ENCODE measurements around the gene KRABD2.

KRABD2 gene

DNA sequence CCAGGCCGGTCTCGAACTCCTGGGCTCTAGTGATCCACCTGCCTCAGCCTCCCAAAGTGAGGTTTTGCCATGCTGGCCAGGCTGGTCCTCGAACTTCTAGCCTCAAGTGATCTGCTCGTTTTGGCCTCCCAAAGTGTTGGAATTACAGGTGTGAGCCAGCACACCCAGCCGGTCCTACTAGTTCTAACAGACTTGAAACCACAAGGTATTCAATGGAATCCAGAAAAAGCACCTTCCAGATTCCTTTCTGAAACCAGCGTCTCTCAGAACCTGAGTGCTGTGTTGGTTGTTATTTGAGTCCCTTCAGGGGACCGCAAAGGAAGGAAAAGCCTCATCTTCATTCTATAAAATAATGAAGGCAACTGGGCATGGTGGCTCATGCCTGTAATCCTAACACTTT lies 4.1 kb downstream of the KRABD2 start:
- no peak overlapping the region for H3K4me3 ChIP-seq
- peaks cover 25% of the 10 kb centered on the region for H3K4me1 ChIP-seq
- intact Hi-C loops (cut with DNase I), result no loop called here
- H3K27me3 ChIP-seq, result no peaks in the 10 kb centered on the region
- no peaks in the 10 kb centered on the region for H3K9me3 ChIP-seq
- no peak overlapping the region for H3K27ac ChIP-seq
- H3K36me3 ChIP-seq, result peaks cover 0 to 14% of the 10 kb centered on the region in 2 donors
- no peak for DNase-seq (ENCODE audit: extremely low spot score in 2 of 2)
- no peak for TF ChIP-seq POLR2AphosphoS5 (IDR thresholded peaks at IDR 0.05; ENCODE audit: insufficient read depth in 1 of 2, low read depth in 1 of 2)
- TF ChIP-seq POLR2A (IDR thresholded peaks at IDR 0.05), result no peak
- TF ChIP-seq, protein P1, sequence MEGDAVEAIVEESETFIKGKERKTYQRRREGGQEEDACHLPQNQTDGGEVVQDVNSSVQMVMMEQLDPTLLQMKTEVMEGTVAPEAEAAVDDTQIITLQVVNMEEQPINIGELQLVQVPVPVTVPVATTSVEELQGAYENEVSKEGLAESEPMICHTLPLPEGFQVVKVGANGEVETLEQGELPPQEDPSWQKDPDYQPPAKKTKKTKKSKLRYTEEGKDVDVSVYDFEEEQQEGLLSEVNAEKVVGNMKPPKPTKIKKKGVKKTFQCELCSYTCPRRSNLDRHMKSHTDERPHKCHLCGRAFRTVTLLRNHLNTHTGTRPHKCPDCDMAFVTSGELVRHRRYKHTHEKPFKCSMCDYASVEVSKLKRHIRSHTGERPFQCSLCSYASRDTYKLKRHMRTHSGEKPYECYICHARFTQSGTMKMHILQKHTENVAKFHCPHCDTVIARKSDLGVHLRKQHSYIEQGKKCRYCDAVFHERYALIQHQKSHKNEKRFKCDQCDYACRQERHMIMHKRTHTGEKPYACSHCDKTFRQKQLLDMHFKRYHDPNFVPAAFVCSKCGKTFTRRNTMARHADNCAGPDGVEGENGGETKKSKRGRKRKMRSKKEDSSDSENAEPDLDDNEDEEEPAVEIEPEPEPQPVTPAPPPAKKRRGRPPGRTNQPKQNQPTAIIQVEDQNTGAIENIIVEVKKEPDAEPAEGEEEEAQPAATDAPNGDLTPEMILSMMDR (IDR thresholded peaks at IDR 0.05), result no peak

DNA sequence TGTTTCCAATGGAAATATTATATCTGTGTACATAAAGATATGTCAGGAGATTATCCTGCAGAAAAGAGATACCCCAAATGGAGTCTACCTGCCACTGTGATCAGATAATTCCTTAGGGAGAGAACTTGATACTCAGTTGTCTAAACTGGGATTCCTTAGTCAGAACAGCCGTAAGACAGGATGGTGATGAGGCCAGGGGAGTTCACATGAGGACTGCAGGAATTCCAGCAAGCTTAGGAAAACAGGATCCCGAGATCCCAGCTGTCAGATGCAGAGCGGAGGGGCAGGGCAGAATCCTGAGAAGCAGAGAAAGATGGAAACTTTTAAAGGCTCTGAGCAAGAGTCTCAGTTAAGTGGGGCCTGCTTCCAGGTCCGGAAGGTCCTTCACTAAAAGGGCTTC lies 4.7 kb downstream of the KRABD2 start:
- Histone ChIP-seq H3K4me3 (no peak overlapping the region), H3K4me1 (peaks cover 21% of the 10 kb centered on the region), H3K27ac (no peak overlapping the region), H3K9me3 (no peaks in the 10 kb centered on the region), H3K27me3 (no peaks in the 10 kb centered on the region), H3K36me3 (peaks cover 0 to 14% of the 10 kb centered on the region in 2 donors)
- intact Hi-C loops (cut with DNase I), result no loop called here
- TF ChIP-seq POLR2AphosphoS5 (IDR thresholded peaks at IDR 0.05; ENCODE audit: insufficient read depth in 1 of 2, low read depth in 1 of 2) (no peak), POLR2A (IDR thresholded peaks at IDR 0.05) (no peak)
- TF ChIP-seq, protein P1 (IDR thresholded peaks at IDR 0.05), result no peak
- DNase-seq (ENCODE audit: extremely low spot score in 2 of 2), result no peak

DNA sequence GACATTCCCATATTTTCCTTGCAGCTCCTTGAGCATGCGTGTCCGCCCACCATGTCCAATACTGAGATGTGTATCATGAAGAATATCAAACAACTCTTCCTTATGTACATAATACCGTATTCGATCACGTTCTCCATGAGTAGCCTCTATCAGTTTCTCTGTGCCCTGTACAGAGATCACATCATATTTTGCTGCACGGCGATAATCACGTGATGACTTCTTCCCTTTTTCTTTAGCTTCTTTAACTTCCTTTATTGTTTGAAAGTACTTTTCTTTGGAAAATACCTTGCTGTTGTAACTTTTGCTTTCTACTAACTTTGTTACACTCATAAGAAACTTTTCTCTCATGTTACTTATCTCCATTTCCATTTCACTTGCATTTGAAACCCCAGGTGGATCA lies 6.6 kb downstream of the KRABD2 start:
- Histone ChIP-seq H3K36me3 (peaks cover 0 to 14% of the 10 kb centered on the region in 2 donors), H3K27ac (no peak overlapping the region), H3K4me1 (peaks cover 7% of the 10 kb centered on the region), H3K27me3 (no peaks in the 10 kb centered on the region), H3K4me3 (no peak overlapping the region), H3K9me3 (no peaks in the 10 kb centered on the region)
- TF ChIP-seq, protein P1 (IDR thresholded peaks at IDR 0.05), result no peak
- TF ChIP-seq POLR2A (IDR thresholded peaks at IDR 0.05) (no peak), POLR2AphosphoS5 (IDR thresholded peaks at IDR 0.05; ENCODE audit: insufficient read depth in 1 of 2, low read depth in 1 of 2) (no peak)
- intact Hi-C loops (cut with DNase I), result no loop called here
- DNase-seq (ENCODE audit: extremely low spot score in 2 of 2), result no peak

DNA sequence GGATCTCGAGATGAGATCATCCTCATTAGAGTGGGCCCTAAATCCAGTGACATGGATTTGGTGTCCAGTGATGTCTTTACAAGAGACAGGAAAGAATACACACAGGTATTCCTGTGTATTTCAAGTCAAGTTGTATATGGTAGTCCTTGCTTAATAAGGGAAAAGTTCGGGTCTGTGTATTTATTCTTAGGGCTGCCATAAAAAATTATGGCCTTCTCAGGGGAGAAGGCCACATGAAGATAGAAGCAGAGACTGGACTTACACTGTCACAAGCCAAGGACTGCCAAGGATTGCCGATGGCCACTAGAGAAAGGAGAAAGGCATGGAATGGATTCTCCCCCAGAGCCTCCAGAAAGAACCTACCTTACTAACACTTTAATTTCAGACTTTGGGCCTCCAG lies 8.3 kb downstream of the KRABD2 start:
- DNase-seq (ENCODE audit: extremely low spot score in 2 of 2), result no peak
- Histone ChIP-seq H3K4me1 (peaks cover 5% of the 10 kb centered on the region), H3K4me3 (no peak overlapping the region), H3K36me3 (peaks cover 0 to 14% of the 10 kb centered on the region in 2 donors), H3K27me3 (no peaks in the 10 kb centered on the region), H3K27ac (no peak overlapping the region), H3K9me3 (no peaks in the 10 kb centered on the region)
- intact Hi-C loops (cut with DNase I), result no loop called here
- TF ChIP-seq, protein P1 (IDR thresholded peaks at IDR 0.05), result no peak

DNA sequence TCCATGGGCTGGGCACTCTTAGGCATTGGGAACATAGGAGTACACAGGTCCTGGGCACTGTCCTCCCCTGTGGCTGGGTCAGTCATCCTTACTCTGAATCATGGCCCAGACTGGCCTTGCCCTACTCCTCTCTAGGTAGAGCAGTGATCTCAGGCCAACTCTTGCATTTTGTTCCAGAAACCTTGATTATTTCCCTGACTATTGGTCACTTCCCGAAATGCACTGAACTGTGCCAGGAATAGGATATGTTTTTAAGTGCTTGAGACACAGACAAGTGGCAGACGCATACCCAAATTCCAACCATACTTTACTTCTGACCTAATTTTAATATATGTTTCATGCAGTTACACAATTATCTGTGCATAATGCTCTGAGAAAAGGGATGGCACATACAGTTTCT lies 10.3 kb downstream of the KRABD2 start:
- intact Hi-C loops (cut with DNase I), result no loop called here

More for the DNA sequence above, 10.3 kb downstream of the KRABD2 start:
- DNase-seq (ENCODE audit: extremely low spot score in 2 of 2), result no peak
- Histone ChIP-seq H3K27ac (no peak overlapping the region), H3K4me3 (no peak overlapping the region), H3K27me3 (no peaks in the 10 kb centered on the region), H3K9me3 (no peaks in the 10 kb centered on the region), H3K36me3 (peaks cover 0 to 14% of the 10 kb centered on the region in 2 donors), H3K4me1 (peaks cover 5% of the 10 kb centered on the region)
- TF ChIP-seq, protein P1 (IDR thresholded peaks at IDR 0.05), result no peak
- TF ChIP-seq POLR2AphosphoS5 (IDR thresholded peaks at IDR 0.05; ENCODE audit: insufficient read depth in 1 of 2, low read depth in 1 of 2) (no peak), POLR2A (IDR thresholded peaks at IDR 0.05) (no peak)

Data from vagina (tissue), 2 donors.